Measurements from ENCODE around the gene ZNF439. TPM values are rescaled to one million over a fixed set of nuclear protein-coding genes. Genes with fewer than 3 reads are reported as not detected.
"Not testable (repeated sequence)": the region's sequence is repeated elsewhere in the genome, so short reads cannot be mapped to it uniquely, and the experiment has no call there.

The ZNF439 gene
- 2.2 TPM for polyA plus RNA-seq (2012; ENCODE audit: low read depth, missing spikeins)

DNA sequence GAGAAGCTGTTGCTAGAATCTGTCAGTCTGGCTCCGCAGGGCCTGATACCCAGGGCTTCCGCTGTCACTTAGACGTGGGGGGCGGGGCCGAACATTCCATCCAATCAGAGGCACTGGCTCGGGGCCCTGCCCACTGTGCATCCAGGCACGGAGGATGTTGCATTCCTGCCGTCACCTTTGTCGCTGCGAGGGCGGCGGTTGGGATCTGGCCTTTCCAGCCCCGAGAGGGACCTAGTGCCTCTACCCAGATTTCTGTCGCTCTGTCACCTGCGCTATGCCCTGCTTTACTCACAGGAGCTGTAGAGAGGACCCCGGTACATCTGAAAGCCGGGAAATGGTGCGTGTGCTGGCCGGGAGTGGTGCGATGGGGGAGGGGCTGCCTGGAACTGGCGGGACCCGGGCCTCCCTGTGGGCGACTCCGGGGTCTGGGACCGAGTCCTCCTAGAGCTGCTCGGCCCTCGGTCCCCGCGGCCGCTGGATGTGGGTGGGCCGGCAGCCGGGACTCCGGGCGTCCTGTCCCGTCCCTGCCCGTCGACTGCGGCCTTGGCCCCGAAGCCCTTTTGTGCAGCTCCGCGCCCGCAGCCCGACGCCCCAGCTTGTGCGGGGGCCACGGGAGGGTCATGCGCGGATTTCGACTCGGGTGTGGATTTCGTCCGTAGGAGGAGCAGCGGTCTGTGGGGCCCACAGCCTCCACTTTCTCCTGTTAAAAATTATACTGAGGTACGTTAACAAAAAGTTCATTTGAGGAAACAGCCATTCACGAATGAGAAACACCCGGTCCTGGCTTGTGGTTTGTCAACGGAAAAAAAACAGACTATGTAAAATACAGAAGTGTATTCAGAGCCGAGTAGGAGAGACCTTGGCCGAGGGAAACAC lies at the start of gene ZNF439:
TSS of gene ZNF439 (plus strand) at position 133 of the 876 bp plus-strand sequence. CDS start at position 275, 142 bp downstream.
- TF ChIP-seq SPI1 (IDR thresholded peaks at IDR 0.05; ENCODE audit: low read depth, low read length) (peak; percentile 28; the same call in 1 of the 2 replicates), PAX5 (IDR thresholded peaks at IDR 0.05; ENCODE audit: insufficient read depth, low read length, severe bottlenecking) (no peak)
- DNase-seq (ENCODE audit: insufficient read length, low spot score) (peak; percentile 71), FAIRE-seq (peak; percentile 88)

DNA sequence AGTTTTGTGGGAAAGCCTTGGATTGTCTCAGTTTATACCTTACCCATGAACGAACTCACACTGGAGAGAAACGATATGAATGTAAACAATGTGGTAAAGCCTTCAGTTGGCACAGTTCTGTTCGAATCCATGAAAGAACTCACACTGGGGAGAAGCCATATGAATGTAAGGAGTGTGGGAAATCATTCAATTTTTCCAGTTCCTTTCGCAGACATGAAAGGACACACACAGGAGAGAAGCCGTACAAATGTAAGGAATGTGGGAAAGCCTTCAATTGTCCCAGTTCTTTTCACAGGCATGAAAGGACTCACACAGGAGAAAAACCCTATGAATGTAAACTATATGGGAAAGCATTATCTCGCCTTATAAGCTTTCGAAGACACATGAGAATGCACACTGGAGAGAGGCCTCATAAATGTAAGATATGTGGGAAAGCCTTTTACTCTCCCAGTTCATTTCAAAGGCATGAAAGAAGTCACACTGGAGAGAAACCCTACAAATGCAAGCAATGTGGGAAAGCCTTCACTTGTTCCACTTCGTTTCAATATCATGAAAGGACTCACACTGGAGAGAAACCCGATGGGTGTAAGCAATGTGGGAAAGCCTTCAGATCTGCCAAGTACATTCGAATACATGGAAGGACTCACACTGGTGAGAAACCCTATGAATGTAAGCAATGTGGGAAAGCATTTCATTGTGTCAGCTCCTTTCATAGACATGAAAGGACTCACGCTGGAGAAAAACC lies 42.0 kb upstream of the ZNF439 start:
- no peak for DNase-seq (ENCODE audit: insufficient read length, low spot score)
- no peak for FAIRE-seq
- no peak for TF ChIP-seq TAF1 (IDR thresholded peaks at IDR 0.05; ENCODE audit: low read depth, low read length)
- no peak for TF ChIP-seq SPI1 (IDR thresholded peaks at IDR 0.05; ENCODE audit: low read depth, low read length)

- TF ChIP-seq POLR2AphosphoS5 (IDR thresholded peaks at IDR 0.05; ENCODE audit: low read depth, low read length) (no peak), POLR2A (IDR thresholded peaks at IDR 0.05; ENCODE audit: low read depth, low read length) (no peak), TAF1 (IDR thresholded peaks at IDR 0.05; ENCODE audit: low read depth, low read length) (no peak), PAX5 (IDR thresholded peaks at IDR 0.05; ENCODE audit: insufficient read depth, low read length, severe bottlenecking) (no peak), SPI1 (IDR thresholded peaks at IDR 0.05; ENCODE audit: low read depth, low read length) (no peak), POU2F2 (IDR thresholded peaks at IDR 0.05; ENCODE audit: low read depth, low read length) (no peak)
- DNase-seq (ENCODE audit: insufficient read length, low spot score) (no peak), FAIRE-seq (no peak)
Observed at GRCh38 chr19:11807099-11807380, 41.5 kb upstream of the ZNF439 start.

GRCh38 chr19:11813703-11814028 lies 34.9 kb upstream of the ZNF439 start:
- TF ChIP-seq PAX5 (IDR thresholded peaks at IDR 0.05; ENCODE audit: insufficient read depth, low read length, severe bottlenecking) (no peak), POLR2A (IDR thresholded peaks at IDR 0.05; ENCODE audit: low read depth, low read length) (no peak), TAF1 (IDR thresholded peaks at IDR 0.05; ENCODE audit: low read depth, low read length) (no peak)
- DNase-seq (ENCODE audit: insufficient read length, low spot score): no peak
- no peak for FAIRE-seq

GRCh38 chr19:11814029-11814699 lies 34.4 kb upstream of the ZNF439 start, which contains the start of gene ZNF440:
ZNF440 (plus strand) TSS chr19:11814273; CDS start chr19:11814448, 175 bp downstream.
- FAIRE-seq: peak; percentile 95
- TF ChIP-seq POLR2AphosphoS5 (IDR thresholded peaks at IDR 0.05; ENCODE audit: low read depth, low read length) (peak; percentile 87), POU2F2 (IDR thresholded peaks at IDR 0.05; ENCODE audit: low read depth, low read length) (0 out of 2 replicates have a peak, but pooled peaks have one; percentile 13), POLR2A (IDR thresholded peaks at IDR 0.05; ENCODE audit: low read depth, low read length) (peak; percentile 85), TAF1 (IDR thresholded peaks at IDR 0.05; ENCODE audit: low read depth, low read length) (peak; percentile 76; the same call in 1 of the 2 replicates), PAX5 (IDR thresholded peaks at IDR 0.05; ENCODE audit: insufficient read depth, low read length, severe bottlenecking) (no peak), SPI1 (IDR thresholded peaks at IDR 0.05; ENCODE audit: low read depth, low read length) (no peak)
- peak; percentile 90 for DNase-seq (ENCODE audit: insufficient read length, low spot score)

DNA sequence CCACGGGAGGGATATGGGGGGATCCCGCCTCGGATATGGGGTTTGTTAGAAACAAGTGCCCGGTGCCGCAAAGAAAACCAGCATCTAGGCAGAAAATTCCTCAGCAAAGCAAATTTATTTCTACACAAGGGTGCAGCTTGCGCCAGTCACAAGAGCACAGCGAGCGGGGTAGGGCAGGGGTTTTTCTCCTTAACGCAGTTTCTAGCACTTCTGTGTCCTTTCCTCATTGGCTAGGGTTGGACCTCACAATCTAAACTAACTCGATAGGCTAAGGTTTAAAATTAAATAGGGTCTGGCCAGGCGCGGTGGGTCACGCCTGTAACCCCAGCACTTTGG lies 33.9 kb upstream of the ZNF439 start:
- no peak for FAIRE-seq
- no peak for DNase-seq (ENCODE audit: insufficient read length, low spot score)
- no peak for TF ChIP-seq SPI1 (IDR thresholded peaks at IDR 0.05; ENCODE audit: low read depth, low read length)
- TF ChIP-seq POLR2AphosphoS5 (IDR thresholded peaks at IDR 0.05; ENCODE audit: low read depth, low read length): no peak
- TF ChIP-seq PAX5 (IDR thresholded peaks at IDR 0.05; ENCODE audit: insufficient read depth, low read length, severe bottlenecking): no peak
- no peak for TF ChIP-seq TAF1 (IDR thresholded peaks at IDR 0.05; ENCODE audit: low read depth, low read length)
- TF ChIP-seq POLR2A (IDR thresholded peaks at IDR 0.05; ENCODE audit: low read depth, low read length): no peak
- no peak for TF ChIP-seq POU2F2 (IDR thresholded peaks at IDR 0.05; ENCODE audit: low read depth, low read length)

DNA sequence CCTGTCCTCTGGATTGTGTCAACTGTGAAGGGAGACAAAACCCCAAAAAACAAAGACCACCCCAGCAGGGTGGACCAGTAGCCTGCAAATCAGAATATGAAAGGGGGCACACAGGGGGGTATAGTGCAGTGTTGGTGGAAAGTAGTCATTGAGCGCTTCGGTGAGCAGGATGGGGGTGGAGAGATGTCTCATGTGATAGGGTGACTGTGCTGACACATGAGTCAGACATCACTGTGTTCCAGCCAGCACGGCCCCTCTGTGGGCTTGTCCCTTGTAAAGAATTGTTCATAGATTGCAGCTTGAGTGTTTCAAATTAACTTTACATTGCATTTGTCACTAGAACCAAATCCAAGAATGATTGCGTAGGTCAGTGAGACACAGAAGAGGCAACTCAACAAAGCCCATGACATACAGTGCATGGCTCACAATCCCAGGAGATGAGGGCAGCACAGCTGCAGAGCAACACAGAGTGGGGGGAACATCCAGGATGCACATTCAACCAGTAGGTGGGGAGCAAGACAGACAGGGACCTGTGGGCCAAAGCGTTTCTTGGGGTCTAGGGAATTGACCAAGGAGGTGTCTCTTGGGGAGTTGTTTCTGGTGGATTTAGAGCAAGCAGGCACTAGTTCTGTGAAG lies 26.9 kb upstream of the ZNF439 start:
- no peak for DNase-seq (ENCODE audit: insufficient read length, low spot score)
- no peak for TF ChIP-seq SPI1 (IDR thresholded peaks at IDR 0.05; ENCODE audit: low read depth, low read length)
- TF ChIP-seq PAX5 (IDR thresholded peaks at IDR 0.05; ENCODE audit: insufficient read depth, low read length, severe bottlenecking): no peak
- no peak for TF ChIP-seq POU2F2 (IDR thresholded peaks at IDR 0.05; ENCODE audit: low read depth, low read length)
- no peak for TF ChIP-seq POLR2AphosphoS5 (IDR thresholded peaks at IDR 0.05; ENCODE audit: low read depth, low read length)
- no peak for TF ChIP-seq POLR2A (IDR thresholded peaks at IDR 0.05; ENCODE audit: low read depth, low read length)
- no peak for TF ChIP-seq TAF1 (IDR thresholded peaks at IDR 0.05; ENCODE audit: low read depth, low read length)
- no peak for FAIRE-seq

- DNase-seq (ENCODE audit: insufficient read length, low spot score); FAIRE-seq: not testable (repeated sequence)
Observed at GRCh38 chr19:11828957-11829876, 19.3 kb upstream of the ZNF439 start.
